NCI-H2029 (cell line): ENCODE results near the gene KAT2A.
"Not testable (repeated sequence)": the region's sequence is repeated elsewhere in the genome, so short reads cannot be mapped to it uniquely, and the experiment has no call there.

ENCODE experiments used
- DNase-seq: peaks from one replicate; lab custom pipeline; 2025; lab: John Stamatoyannopoulos, UW

The KAT2A gene

GRCh38 chr17:42120770-42121769 lies at the start of gene KAT2A:
Gene KAT2A (minus strand): TSS chr17:42121367. CDS start chr17:42121304, 63 bp downstream.
- DNase-seq = peak; percentile 70

- no peak for DNase-seq
Measured at GRCh38 chr17:42169351-42169750, 48.2 kb upstream of the KAT2A start.

- DNase-seq = no peak
Measured at GRCh38 chr17:42167807-42168206, 46.6 kb upstream of the KAT2A start.

GRCh38 chr17:42166196-42166763 lies 45.1 kb upstream of the KAT2A start:
- no peak for DNase-seq

- no peak for DNase-seq
Measured at GRCh38 chr17:42165751-42166150, 44.6 kb upstream of the KAT2A start.

- no peak for DNase-seq
Measured at GRCh38 chr17:42163696-42164407, 42.7 kb upstream of the KAT2A start.

GRCh38 chr17:42163113-42163512 lies 41.9 kb upstream of the KAT2A start:
- DNase-seq = no peak

- DNase-seq = no peak
Measured at GRCh38 chr17:42160531-42160910, 39.4 kb upstream of the KAT2A start.

- no peak for DNase-seq
Measured at GRCh38 chr17:42159796-42160530, 38.8 kb upstream of the KAT2A start.

GRCh38 chr17:42155614-42156045 lies 34.5 kb upstream of the KAT2A start:
- DNase-seq = no peak

GRCh38 chr17:42153919-42154742 lies 33.0 kb upstream of the KAT2A start:
- no peak for DNase-seq

GRCh38 chr17:42146911-42147607 lies 25.9 kb upstream of the KAT2A start:
- DNase-seq = no peak

GRCh38 chr17:42143138-42143537 lies 22.0 kb upstream of the KAT2A start:
- DNase-seq = not testable (repeated sequence)

- no peak for DNase-seq
Measured at GRCh38 chr17:42142371-42142896, 21.3 kb upstream of the KAT2A start.

- DNase-seq = no peak
Measured at GRCh38 chr17:42141382-42141781, 20.2 kb upstream of the KAT2A start.

GRCh38 chr17:42140690-42141089 lies 19.5 kb upstream of the KAT2A start:
- DNase-seq = not testable (repeated sequence)

- DNase-seq = no peak
Measured at GRCh38 chr17:42138749-42139492, 17.8 kb upstream of the KAT2A start.

- DNase-seq = no peak
Measured at GRCh38 chr17:42136654-42137051, 15.5 kb upstream of the KAT2A start.
